ENCODE measurements around the gene DMC1. TPM values are rescaled to one million over a fixed set of nuclear protein-coding genes. Genes with fewer than 3 reads are reported as not detected.

Gene DMC1
- total RNA-seq, 4 donors from 2014 or later: 1.1 to 7.2 (median 5.2) TPM; not detected in 1

DNA sequence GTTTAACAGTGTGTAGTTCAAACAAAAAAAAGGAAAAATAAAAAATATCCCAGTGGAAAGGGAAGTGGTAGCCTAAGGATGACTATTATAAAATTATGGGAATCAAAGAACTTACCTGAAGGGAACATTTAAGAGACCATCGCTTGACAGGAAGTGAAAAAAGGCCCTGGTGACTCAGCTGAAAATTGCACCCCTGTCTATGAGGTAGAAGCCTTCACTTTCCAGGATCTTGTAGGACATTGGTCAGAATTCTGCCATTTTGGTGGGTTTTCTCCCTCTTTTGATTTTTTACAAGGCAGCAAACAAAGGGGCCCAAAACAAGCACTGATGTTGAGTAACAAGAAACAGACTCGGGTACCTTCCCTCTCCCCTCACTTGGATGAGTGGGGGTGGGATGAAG lies 79.5 kb downstream of the DMC1 start:
- no peak overlapping the region for H3K4me3 ChIP-seq
- intact Hi-C loops (cut with DNase I): no loop called here
- no peak for DNase-seq
- no peaks in the 10 kb centered on the region for H3K27me3 ChIP-seq
- peaks cover 44 to 100% (median 82%) of the 10 kb centered on the region in 3 donors for H3K36me3 ChIP-seq
- WGBS, 2 donors: 60 to 69% methylated on average over 2 of the region's 2 CpGs
- H3K27ac ChIP-seq: peak overlapping the region in 2 of 4 donors; percentile 50 to 51
- TF ChIP-seq, protein P1, sequence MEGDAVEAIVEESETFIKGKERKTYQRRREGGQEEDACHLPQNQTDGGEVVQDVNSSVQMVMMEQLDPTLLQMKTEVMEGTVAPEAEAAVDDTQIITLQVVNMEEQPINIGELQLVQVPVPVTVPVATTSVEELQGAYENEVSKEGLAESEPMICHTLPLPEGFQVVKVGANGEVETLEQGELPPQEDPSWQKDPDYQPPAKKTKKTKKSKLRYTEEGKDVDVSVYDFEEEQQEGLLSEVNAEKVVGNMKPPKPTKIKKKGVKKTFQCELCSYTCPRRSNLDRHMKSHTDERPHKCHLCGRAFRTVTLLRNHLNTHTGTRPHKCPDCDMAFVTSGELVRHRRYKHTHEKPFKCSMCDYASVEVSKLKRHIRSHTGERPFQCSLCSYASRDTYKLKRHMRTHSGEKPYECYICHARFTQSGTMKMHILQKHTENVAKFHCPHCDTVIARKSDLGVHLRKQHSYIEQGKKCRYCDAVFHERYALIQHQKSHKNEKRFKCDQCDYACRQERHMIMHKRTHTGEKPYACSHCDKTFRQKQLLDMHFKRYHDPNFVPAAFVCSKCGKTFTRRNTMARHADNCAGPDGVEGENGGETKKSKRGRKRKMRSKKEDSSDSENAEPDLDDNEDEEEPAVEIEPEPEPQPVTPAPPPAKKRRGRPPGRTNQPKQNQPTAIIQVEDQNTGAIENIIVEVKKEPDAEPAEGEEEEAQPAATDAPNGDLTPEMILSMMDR (IDR thresholded peaks at IDR 0.05): no peak
- TF ChIP-seq POLR2A (IDR thresholded peaks at IDR 0.05): no peak
- no peaks in the 10 kb centered on the region for H3K9me3 ChIP-seq
- peaks cover 0 to 44% (median 4%) of the 10 kb centered on the region in 3 donors for H3K4me1 ChIP-seq

- no peak for DNase-seq
- no peak for TF ChIP-seq POLR2A (IDR thresholded peaks at IDR 0.05)
- TF ChIP-seq, protein P1 (IDR thresholded peaks at IDR 0.05): no peak
- WGBS, 2 donors: 81 to 84% methylated on average over 7 of the region's 7 CpGs
- peaks cover 0 to 40% (median 4%) of the 10 kb centered on the region in 3 donors for H3K4me1 ChIP-seq
- H3K27ac ChIP-seq: peak overlapping the region in 2 of 4 donors; percentile 50 to 51
- H3K36me3 ChIP-seq: peaks cover 40 to 100% (median 81%) of the 10 kb centered on the region in 3 donors
- H3K9me3 ChIP-seq: no peaks in the 10 kb centered on the region
- intact Hi-C loops (cut with DNase I): no loop called here
- no peaks in the 10 kb centered on the region for H3K27me3 ChIP-seq
- no peak overlapping the region for H3K4me3 ChIP-seq
Observed at GRCh38 chr22:38489561-38490145, 80.3 kb downstream of the DMC1 start.

DNA sequence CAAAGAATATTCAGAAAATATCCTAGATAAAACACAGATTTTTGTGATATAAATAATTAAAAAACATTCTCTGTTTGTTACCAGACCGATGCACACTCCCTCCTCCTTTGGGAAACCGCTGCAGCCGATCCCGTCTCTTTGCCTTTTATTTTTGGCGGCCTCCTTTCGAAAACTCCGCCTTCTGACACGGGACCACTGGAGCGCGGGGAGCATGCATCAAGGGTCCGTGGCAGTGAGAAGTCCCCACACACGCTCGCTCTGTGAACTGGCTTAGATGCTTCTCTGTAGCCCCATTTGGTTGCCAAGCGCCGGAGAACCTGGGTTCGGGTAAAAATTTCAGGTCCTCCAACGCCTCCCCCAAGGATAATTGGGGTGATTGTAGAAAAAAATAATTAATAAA lies 80.8 kb downstream of the DMC1 start:
- H3K4me3 ChIP-seq: no peak overlapping the region
- no peak overlapping the region for H3K27ac ChIP-seq
- TF ChIP-seq, protein P1 (IDR thresholded peaks at IDR 0.05): no peak
- TF ChIP-seq POLR2A (IDR thresholded peaks at IDR 0.05): no peak
- H3K4me1 ChIP-seq: peaks cover 0 to 35% (median 4%) of the 10 kb centered on the region in 3 donors
- H3K27me3 ChIP-seq: no peaks in the 10 kb centered on the region
- no peak for DNase-seq
- intact Hi-C loops (cut with DNase I): no loop called here
- H3K36me3 ChIP-seq: peaks cover 40 to 100% (median 81%) of the 10 kb centered on the region in 3 donors
- 91 to 92% methylated on average over 14 to 17 of the region's 17 CpGs for WGBS, 2 donors
- no peaks in the 10 kb centered on the region for H3K9me3 ChIP-seq

DNA sequence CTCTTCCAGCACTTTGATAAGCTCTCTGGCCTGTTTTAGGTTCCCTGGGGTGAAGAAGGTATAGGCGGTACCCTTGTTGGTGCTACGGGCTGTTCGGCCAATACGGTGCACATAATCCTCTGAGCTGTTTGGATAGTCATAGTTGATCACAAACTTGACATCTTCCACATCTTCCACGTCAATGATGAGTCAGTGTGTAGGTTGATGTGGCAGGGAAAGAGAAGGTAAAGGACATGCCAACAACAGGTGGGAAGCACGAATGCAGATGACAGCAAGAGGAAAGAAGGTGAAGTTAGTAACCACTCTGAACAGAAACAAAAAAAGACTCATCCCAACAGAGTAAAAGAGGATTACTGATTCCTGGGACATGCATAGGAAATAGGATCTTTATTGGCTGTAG lies 82.0 kb downstream of the DMC1 start:
- peaks cover 46 to 100% (median 82%) of the 10 kb centered on the region in 3 donors for H3K36me3 ChIP-seq
- no peak for DNase-seq
- no peak overlapping the region for H3K27ac ChIP-seq
- intact Hi-C loops (cut with DNase I): no loop called here
- no peak for TF ChIP-seq POLR2A (IDR thresholded peaks at IDR 0.05)
- TF ChIP-seq, protein P1 (IDR thresholded peaks at IDR 0.05): no peak
- H3K4me3 ChIP-seq: no peak overlapping the region
- WGBS, 2 donors: 62 to 69% methylated on average over 3 to 6 of the region's 6 CpGs
- H3K27me3 ChIP-seq: no peaks in the 10 kb centered on the region
- peaks cover 0 to 30% (median 4%) of the 10 kb centered on the region in 3 donors for H3K4me1 ChIP-seq
- H3K9me3 ChIP-seq: no peaks in the 10 kb centered on the region

- no peak for DNase-seq
- peaks cover 45 to 100% (median 76%) of the 10 kb centered on the region in 3 donors for H3K36me3 ChIP-seq
- H3K4me1 ChIP-seq: peaks cover 0 to 12% (median 4%) of the 10 kb centered on the region in 3 donors
- no peaks in the 10 kb centered on the region for H3K27me3 ChIP-seq
- 62 to 73% methylated on average over 5 of the region's 5 CpGs for WGBS, 2 donors
- H3K27ac ChIP-seq: no peak overlapping the region
- H3K9me3 ChIP-seq: no peaks in the 10 kb centered on the region
- intact Hi-C loops (cut with DNase I): no loop called here
- no peak overlapping the region for H3K4me3 ChIP-seq
- no peak for TF ChIP-seq POLR2A (IDR thresholded peaks at IDR 0.05)
- TF ChIP-seq, protein P1 (IDR thresholded peaks at IDR 0.05): no peak
Observed at GRCh38 chr22:38485783-38486182, 84.2 kb downstream of the DMC1 start.

All from esophagus squamous epithelium (tissue), 5 donors.